GM06990 (cell line): ENCODE data around the gene TRMT11.

ENCODE experiments used
- DNase-seq: peaks from one replicate; pipeline ENCODE4 v3.0.0-alpha.2; 2011; ENCODE audit not compliant: insufficient read length; ENCODE audit errors: extremely low read depth
- H3K27me3 ChIP-seq: replicated peaks from 2 replicates; pipeline ENCODE4 v1.6.0; 2011; ENCODE audit warnings: low read length; ENCODE audit not compliant: control insufficient read depth, insufficient read depth
- H3K36me3 ChIP-seq: 2 replicates; pipeline ENCODE4 v1.5.1; 2011; ENCODE audit warnings: low read length; ENCODE audit not compliant: control insufficient read depth, insufficient read depth
- H3K4me3 ChIP-seq: replicated peaks from 2 replicates; pipeline ENCODE4 v1.5.1; 2011; ENCODE audit warnings: low read depth, mild to moderate bottlenecking, control low read depth, low read length
- CTCF ChIP-seq: IDR thresholded peaks from 2 replicates; pipeline ENCODE4 v1.5.1; 2011; ENCODE audit warnings: low read length, control low read depth, mild to moderate bottlenecking, inconsistent platforms; ENCODE audit not compliant: insufficient read depth, poor library complexity, severe bottlenecking

The TRMT11 gene

GRCh38 chr6:125943528-125944433, 42.6 kb upstream of the TRMT11 start:
- H3K27me3 ChIP-seq: no peaks in the 10 kb centered on the region
- no peaks in the 10 kb centered on the region for H3K36me3 ChIP-seq
- TF ChIP-seq CTCF: no peak
- no peak for DNase-seq
- no peak overlapping the region for H3K4me3 ChIP-seq

- H3K27me3 ChIP-seq: no peaks in the 10 kb centered on the region
- no peaks in the 10 kb centered on the region for H3K36me3 ChIP-seq
- no peak for DNase-seq
- TF ChIP-seq CTCF: no peak
- no peak overlapping the region for H3K4me3 ChIP-seq
Observed at GRCh38 chr6:125944434-125944816, 41.9 kb upstream of the TRMT11 start.

GRCh38 chr6:125944896-125945295, 41.4 kb upstream of the TRMT11 start:
- no peak for TF ChIP-seq CTCF
- H3K36me3 ChIP-seq: no peaks in the 10 kb centered on the region
- no peak for DNase-seq
- no peak overlapping the region for H3K4me3 ChIP-seq
- H3K27me3 ChIP-seq: no peaks in the 10 kb centered on the region

GRCh38 chr6:125945378-125946141, 40.8 kb upstream of the TRMT11 start:
- Histone ChIP-seq H3K27me3 (no peaks in the 10 kb centered on the region), H3K4me3 (no peak overlapping the region), H3K36me3 (no peaks in the 10 kb centered on the region)
- DNase-seq: no peak
- TF ChIP-seq CTCF: no peak

- no peak for TF ChIP-seq CTCF
- H3K4me3 ChIP-seq: no peak overlapping the region
Observed at GRCh38 chr6:125947615-125948014, 38.7 kb upstream of the TRMT11 start.

More at GRCh38 chr6:125947615-125948014, 38.7 kb upstream of the TRMT11 start:
- Histone ChIP-seq H3K36me3 (no peaks in the 10 kb centered on the region), H3K27me3 (no peaks in the 10 kb centered on the region)
- DNase-seq: no peak
